Tibial nerve (tissue), 4 donors: ENCODE results near the gene HES5. TPM values are rescaled to one million over a fixed set of nuclear protein-coding genes. Genes with fewer than 3 reads are reported as not detected.

Source experiments
- DNase-seq, 2 donors: peaks; one replicate each; pipeline ENCODE4 v3.0.0-alpha.2; 2019; ENCODE audit warnings: low spot score in 2 of 2
- H3K27ac ChIP-seq, 4 donors: fragments of 200-600 bp; sonication (generic) in 3 of 4; one replicate each; pipeline ENCODE4 v1.5.1; 2017 to 2019; ENCODE audit warnings: mild to moderate bottlenecking in 1 of 4
- H3K27me3 ChIP-seq, 2 donors: fragments of 200-600 bp; sonication (generic) in 1 of 2; one replicate each; pipeline versions ENCODE4 v1.5.1 to v1.6.0; 2017 to 2019
- H3K36me3 ChIP-seq, 3 donors: fragments of 200-600 bp; sonication (generic); one replicate each; pipeline ENCODE4 v1.5.1; 2018 to 2019
- H3K4me1 ChIP-seq, 4 donors: fragments of 200-600 bp; sonication (generic) in 3 of 4; one replicate each; pipeline ENCODE4 v1.5.1; 2017 to 2019
- H3K4me3 ChIP-seq, 4 donors: fragments of 200-600 bp; sonication (generic) in 3 of 4; one replicate each; pipeline ENCODE4 v1.5.1; 2017 to 2019; ENCODE audit warnings: mild to moderate bottlenecking in 1 of 4, moderate library complexity in 1 of 4
- H3K9me3 ChIP-seq, 4 donors: fragments of 200-600 bp; sonication (generic) in 3 of 4; one replicate each; pipeline ENCODE4 v1.5.1; 2017 to 2019
- EP300 ChIP-seq, 2 donors: sonication (generic); formaldehyde crosslinking; IDR thresholded peaks; one replicate each; pipeline ENCODE4 v1.6.1; 2017; ENCODE audit warnings: antibody characterized with exemption in 2 of 2, mild to moderate bottlenecking in 1 of 2
- POLR2A ChIP-seq, 2 donors: fragments of 450-650 bp; IDR thresholded peaks; one replicate each; pipeline ENCODE4 v1.6.1; 2017; ENCODE audit warnings: antibody characterized with exemption in 2 of 2, mild to moderate bottlenecking in 2 of 2, moderate library complexity in 2 of 2
- WGBS, 2 donors: methylation state at CpG; one replicate each; pipeline ENCODE4 v1.1.5; 2018; 5-methylcytosine and 5-hydroxymethylcytosine counted together
- total RNA-seq, 4 donors: library from RNA; depleted of rRNA; stranded (reverse); fragments of >200 nt; gene quantifications; one replicate each; pipeline ENCODE4 v1.1.0, GENCODE V29; 2016
- TF ChIP-seq, protein P1 (sequence below), 5 experiments: fragments of 200-600 bp in 3 of 5; fragments of 450-650 bp in 2 of 5; sonication (generic) in 3 of 5; IDR thresholded peaks; one replicate each; pipeline ENCODE4 v1.5.1; 2016 to 2019; ENCODE audit warnings: antibody characterized with exemption in 5 of 5, mild to moderate bottlenecking in 3 of 5, moderate library complexity in 2 of 5

The HES5 gene
- total RNA-seq, 4 donors from 2014 or later = 0.87 TPM; not detected in 3

DNA sequence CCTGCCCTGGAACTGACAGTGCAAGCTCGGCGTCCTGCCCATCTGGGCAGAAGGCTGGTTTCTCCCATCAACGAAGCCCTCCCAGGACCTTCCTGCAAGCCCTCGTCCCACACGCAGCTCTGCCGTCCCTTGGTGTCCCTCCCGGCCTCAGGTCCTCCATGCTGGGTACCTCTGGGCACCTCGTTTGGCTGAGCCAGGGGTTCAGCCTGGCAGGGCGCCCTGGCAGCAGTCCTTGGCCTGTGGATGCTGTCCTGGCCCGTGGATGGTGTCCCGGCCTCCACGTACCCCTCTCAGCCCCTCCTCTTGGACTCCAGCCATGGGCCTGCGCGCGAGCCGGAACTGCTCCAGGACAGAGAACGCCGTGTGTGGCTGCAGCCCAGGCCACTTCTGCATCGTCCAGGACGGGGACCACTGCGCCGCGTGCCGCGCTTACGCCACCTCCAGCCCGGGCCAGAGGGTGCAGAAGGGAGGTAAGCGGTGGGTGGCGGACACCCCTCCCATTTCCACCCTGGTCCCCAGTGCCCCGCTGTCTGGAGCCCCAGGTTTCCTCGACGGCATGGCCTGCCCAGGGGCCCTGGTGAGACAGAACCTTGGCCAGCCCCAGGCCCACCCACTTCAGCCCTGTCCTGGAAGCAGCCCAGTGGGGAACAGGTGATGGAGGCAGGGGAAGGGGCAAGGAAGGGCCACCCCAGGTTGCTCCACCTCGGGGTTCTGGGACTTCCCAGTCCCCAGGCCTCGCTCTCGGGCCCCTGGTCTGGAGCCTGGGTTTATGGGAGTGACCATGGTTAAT is 29.6 kb upstream of the HES5 start:
- 73 to 77% methylated on average over 32 to 35 of the region's 35 CpGs for WGBS, 2 donors
- Histone ChIP-seq H3K4me1 (peaks cover 0 to 41% (median 23%) of the 10 kb centered on the region in 4 donors), H3K27ac (no peak overlapping the region), H3K4me3 (no peak overlapping the region), H3K36me3 (peaks cover 0 to 66% (median 3%) of the 10 kb centered on the region in 3 donors), H3K27me3 (no peaks in the 10 kb centered on the region), H3K9me3 (no peaks in the 10 kb centered on the region)
- DNase-seq = no peak
- TF ChIP-seq EP300 (IDR thresholded peaks at IDR 0.05) (no peak), POLR2A (IDR thresholded peaks at IDR 0.05) (no peak)
- TF ChIP-seq, protein P1, sequence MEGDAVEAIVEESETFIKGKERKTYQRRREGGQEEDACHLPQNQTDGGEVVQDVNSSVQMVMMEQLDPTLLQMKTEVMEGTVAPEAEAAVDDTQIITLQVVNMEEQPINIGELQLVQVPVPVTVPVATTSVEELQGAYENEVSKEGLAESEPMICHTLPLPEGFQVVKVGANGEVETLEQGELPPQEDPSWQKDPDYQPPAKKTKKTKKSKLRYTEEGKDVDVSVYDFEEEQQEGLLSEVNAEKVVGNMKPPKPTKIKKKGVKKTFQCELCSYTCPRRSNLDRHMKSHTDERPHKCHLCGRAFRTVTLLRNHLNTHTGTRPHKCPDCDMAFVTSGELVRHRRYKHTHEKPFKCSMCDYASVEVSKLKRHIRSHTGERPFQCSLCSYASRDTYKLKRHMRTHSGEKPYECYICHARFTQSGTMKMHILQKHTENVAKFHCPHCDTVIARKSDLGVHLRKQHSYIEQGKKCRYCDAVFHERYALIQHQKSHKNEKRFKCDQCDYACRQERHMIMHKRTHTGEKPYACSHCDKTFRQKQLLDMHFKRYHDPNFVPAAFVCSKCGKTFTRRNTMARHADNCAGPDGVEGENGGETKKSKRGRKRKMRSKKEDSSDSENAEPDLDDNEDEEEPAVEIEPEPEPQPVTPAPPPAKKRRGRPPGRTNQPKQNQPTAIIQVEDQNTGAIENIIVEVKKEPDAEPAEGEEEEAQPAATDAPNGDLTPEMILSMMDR (IDR thresholded peaks at IDR 0.05) = no peak

DNA sequence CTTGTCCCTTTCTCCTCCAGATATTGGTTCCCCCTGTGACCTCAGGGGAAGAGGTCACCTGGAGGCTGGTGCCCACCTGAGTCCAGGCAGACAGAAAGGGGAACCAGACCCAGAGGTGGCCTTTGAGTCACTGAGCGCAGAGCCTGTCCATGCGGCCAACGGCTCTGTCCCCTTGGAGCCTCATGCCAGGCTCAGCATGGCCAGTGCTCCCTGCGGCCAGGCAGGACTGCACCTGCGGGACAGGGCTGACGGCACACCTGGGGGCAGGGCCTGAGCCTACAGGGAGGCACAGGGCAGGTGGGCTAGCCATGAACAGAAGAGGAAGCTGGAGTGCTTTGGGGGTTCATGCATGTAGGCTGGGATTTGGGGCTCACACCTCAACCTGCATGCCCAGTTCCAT is 28.8 kb upstream of the HES5 start:
- Histone ChIP-seq H3K36me3 (peaks cover 0 to 63% (median 3%) of the 10 kb centered on the region in 3 donors), H3K4me3 (no peak overlapping the region), H3K27me3 (no peaks in the 10 kb centered on the region), H3K27ac (no peak overlapping the region), H3K9me3 (no peaks in the 10 kb centered on the region), H3K4me1 (peaks cover 0 to 44% (median 25%) of the 10 kb centered on the region in 4 donors)
- DNase-seq = no peak
- 90 to 100% methylated on average over 2 to 6 of the region's 6 CpGs for WGBS, 2 donors
- TF ChIP-seq, protein P1 (IDR thresholded peaks at IDR 0.05) = no peak
- TF ChIP-seq EP300 (IDR thresholded peaks at IDR 0.05) = no peak

DNA sequence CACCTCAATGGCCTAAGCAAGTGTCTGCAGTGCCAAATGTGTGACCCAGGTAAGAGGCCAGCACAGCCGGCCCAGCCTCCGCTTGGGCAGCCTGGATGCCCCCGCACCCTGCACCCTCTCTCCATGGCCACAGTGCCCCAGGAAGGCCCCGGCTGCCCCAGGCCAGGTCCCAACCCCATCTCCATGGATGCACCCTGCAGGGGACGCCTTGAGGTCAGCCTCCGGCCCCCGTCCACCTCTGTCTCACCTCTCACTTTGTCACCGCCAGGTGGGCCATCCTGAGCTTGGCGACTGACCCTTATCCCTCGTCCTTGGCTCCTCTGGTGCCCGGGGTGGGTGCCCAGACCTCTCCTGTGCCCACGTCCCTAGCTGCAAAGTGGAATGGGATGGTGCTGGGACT is 28.4 kb upstream of the HES5 start:
- Histone ChIP-seq H3K27me3 (no peaks in the 10 kb centered on the region), H3K9me3 (no peaks in the 10 kb centered on the region), H3K27ac (no peak overlapping the region), H3K36me3 (peaks cover 0 to 58% (median 3%) of the 10 kb centered on the region in 3 donors), H3K4me3 (no peak overlapping the region), H3K4me1 (peaks cover 0 to 44% (median 25%) of the 10 kb centered on the region in 4 donors)
- WGBS, 2 donors = 91% methylated on average over 10 to 11 of the region's 12 CpGs
- TF ChIP-seq EP300 (IDR thresholded peaks at IDR 0.05) (no peak), POLR2A (IDR thresholded peaks at IDR 0.05) (no peak)
- TF ChIP-seq, protein P1 (IDR thresholded peaks at IDR 0.05) = no peak
- no peak for DNase-seq

DNA sequence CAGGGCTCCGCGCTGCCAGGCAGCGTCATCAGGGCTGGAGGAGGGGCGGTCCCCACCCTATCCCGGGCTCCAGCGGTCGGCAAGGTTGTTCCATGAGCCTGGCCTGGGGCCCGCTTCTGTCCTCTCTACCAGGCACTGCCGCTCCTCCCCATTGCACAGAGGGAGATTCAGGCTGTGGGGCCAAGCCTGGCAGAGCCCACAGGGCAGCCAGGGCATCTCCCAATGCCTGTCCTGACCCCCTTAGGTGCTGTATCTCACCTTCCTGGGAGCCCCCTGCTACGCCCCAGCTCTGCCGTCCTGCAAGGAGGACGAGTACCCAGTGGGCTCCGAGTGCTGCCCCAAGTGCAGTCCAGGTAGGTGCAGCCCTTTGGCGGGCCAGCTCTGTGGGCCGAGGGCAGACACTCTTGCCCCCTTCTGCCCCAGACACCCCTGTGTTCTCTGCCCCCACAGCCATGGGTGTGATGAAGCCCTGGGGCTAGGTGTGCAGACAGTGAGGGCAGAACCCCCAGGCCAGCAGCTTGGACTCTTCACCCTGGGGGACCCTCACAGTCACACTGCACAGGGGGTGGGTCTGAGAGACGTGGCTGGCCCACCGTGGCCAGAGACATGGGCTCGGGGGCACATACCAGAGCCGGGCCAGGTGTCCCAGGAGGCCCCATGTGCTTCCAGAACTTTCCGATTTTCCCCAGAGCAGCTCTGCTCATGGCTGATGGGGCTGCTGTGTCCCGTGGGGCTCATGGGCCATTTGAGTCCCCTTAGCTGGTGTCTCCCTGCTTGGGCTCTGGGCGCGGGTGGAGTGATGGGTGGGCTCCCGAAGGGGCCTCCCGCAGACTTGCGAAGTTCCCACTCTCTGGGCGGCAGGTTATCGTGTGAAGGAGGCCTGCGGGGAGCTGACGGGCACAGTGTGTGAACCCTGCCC is 27.7 kb upstream of the HES5 start:
- WGBS, 2 donors = 89% methylated on average over 23 to 24 of the region's 30 CpGs
- Histone ChIP-seq H3K9me3 (no peaks in the 10 kb centered on the region), H3K4me1 (peaks cover 0 to 44% (median 25%) of the 10 kb centered on the region in 4 donors), H3K27ac (peak overlapping the region; percentile 30 to 99 (median 94)), H3K36me3 (peaks cover 0 to 52% (median 3%) of the 10 kb centered on the region in 3 donors), H3K4me3 (peak overlapping the region; percentile 50 to 79 (median 66)), H3K27me3 (no peaks in the 10 kb centered on the region)
- TF ChIP-seq EP300 (IDR thresholded peaks at IDR 0.05) (no peak), POLR2A (IDR thresholded peaks at IDR 0.05) (no peak)
- TF ChIP-seq, protein P1 (IDR thresholded peaks at IDR 0.05) = no peak
- no peak for DNase-seq
